Gastrocnemius medialis (tissue), 4 donors: ENCODE measurements around the gene LRRC4C. TPM values are rescaled to one million over a fixed set of nuclear protein-coding genes. Genes with fewer than 3 reads are reported as not detected.

Experiments
- ATAC-seq, 2 donors: fragments of 150-250 bp; one replicate each; pipeline ENCODE4 v1.9.1; 2016
- DNase-seq, 2 donors: peaks; one replicate each; pipeline ENCODE4 v3.0.0-alpha.2; 2019
- H3K27ac ChIP-seq, 4 donors: fragments of 200-600 bp; sonication (generic); 1 replicate in 1 of 4; 2 replicates in 3 of 4; pipeline ENCODE4 v1.5.1; 2016 to 2018; ENCODE audit warnings: mild to moderate bottlenecking in 2 of 4, moderate library complexity in 1 of 4
- H3K27me3 ChIP-seq, 3 donors: fragments of 200-600 bp; sonication (generic) in 2 of 3; 1 replicate in 1 of 3; 2 replicates in 2 of 3; pipeline versions ENCODE4 v1.5.1 to v1.6.0; 2016 to 2019; ENCODE audit warnings: mild to moderate bottlenecking in 1 of 3, moderate library complexity in 1 of 3
- H3K36me3 ChIP-seq, 2 donors: fragments of 200-600 bp; sonication (generic) in 1 of 2; one replicate each; pipeline ENCODE4 v1.5.1; 2017 to 2018
- H3K4me1 ChIP-seq, 2 donors: fragments of 200-600 bp; sonication (generic) in 1 of 2; one replicate each; pipeline ENCODE4 v1.5.1; 2016 to 2017; ENCODE audit warnings: mild to moderate bottlenecking in 2 of 2
- H3K4me3 ChIP-seq, 4 donors: fragments of 200-600 bp; sonication (generic) in 3 of 4; 1 replicate in 1 of 4; 2 replicates in 3 of 4; pipeline ENCODE4 v1.5.1; 2016 to 2019; ENCODE audit warnings: mild to moderate bottlenecking in 2 of 4
- H3K9me3 ChIP-seq, 3 donors: fragments of 200-600 bp; sonication (generic) in 2 of 3; 1 replicate in 1 of 3; 2 replicates in 2 of 3; pipeline ENCODE4 v1.5.1; 2016 to 2019
- POLR2A ChIP-seq, 2 donors: fragments of 450-650 bp; IDR thresholded peaks; one replicate each; pipeline ENCODE4 v1.6.1; 2017; ENCODE audit warnings: antibody characterized with exemption in 2 of 2, mild to moderate bottlenecking in 2 of 2, moderate library complexity in 2 of 2
- in situ Hi-C, 4 donors: fragments of 200-750 bp; cut with MboI; loops; one replicate each; pipeline versions ENCODE4 v1.15.0 to v1.8.0; 2017; ENCODE audit warnings: low sequenced_read_pairs in 4 of 4
- intact Hi-C: fragments of 100-400 bp; cut with DNase I; formaldehyde crosslinking; loops from one replicate; pipeline ENCODE4 v1.15.1; 2023; ENCODE audit warnings: low total_unique reads
- total RNA-seq, 4 donors: library from RNA; depleted of rRNA; stranded (reverse); fragments of >200 nt; gene quantifications; one replicate each; pipeline versions ENCODE4 v1.1.0 to v1.2.3, GENCODE V29; 2016
- TF ChIP-seq, protein P1 (sequence below), 5 experiments: fragments of 450-650 bp in 3 of 5; fragments of 200-600 bp in 2 of 5; sonication (generic) in 2 of 5; IDR thresholded peaks in 4 of 5; conservative IDR thresholded peaks in 1 of 5; 1 replicate in 4 of 5; 2 replicates in 1 of 5; pipeline ENCODE4 v1.5.1; 2016 to 2019; ENCODE audit warnings: antibody characterized with exemption in 5 of 5, mild to moderate bottlenecking in 3 of 5, moderate library complexity in 3 of 5

Gene LRRC4C
- total RNA-seq, 4 donors from 2014 or later, result 0.15 to 0.59 (median 0.24) TPM; not detected in 1

DNA sequence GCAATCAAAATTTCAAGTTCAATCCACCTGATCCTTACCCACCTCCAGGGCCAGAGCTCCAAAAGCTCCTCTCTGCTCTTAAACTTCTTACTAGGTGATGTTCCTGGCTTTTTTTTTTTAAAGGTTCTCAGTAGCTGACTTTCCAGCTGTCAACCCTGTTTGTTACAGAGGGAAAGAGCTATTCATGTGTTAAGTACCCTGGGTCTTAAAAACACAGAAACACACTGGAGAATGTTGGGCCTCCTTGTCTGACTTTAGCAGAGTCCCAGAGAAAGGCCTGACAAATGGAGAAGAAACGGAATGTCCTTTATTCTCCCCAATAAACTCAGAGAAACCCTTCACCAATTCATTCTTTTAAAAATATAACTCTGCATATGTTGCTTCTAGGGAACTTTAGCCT lies 3.2 kb downstream of the LRRC4C start:
- in situ Hi-C loops (no loop called here), intact Hi-C loops (no loop called here)
- TF ChIP-seq, protein P1, sequence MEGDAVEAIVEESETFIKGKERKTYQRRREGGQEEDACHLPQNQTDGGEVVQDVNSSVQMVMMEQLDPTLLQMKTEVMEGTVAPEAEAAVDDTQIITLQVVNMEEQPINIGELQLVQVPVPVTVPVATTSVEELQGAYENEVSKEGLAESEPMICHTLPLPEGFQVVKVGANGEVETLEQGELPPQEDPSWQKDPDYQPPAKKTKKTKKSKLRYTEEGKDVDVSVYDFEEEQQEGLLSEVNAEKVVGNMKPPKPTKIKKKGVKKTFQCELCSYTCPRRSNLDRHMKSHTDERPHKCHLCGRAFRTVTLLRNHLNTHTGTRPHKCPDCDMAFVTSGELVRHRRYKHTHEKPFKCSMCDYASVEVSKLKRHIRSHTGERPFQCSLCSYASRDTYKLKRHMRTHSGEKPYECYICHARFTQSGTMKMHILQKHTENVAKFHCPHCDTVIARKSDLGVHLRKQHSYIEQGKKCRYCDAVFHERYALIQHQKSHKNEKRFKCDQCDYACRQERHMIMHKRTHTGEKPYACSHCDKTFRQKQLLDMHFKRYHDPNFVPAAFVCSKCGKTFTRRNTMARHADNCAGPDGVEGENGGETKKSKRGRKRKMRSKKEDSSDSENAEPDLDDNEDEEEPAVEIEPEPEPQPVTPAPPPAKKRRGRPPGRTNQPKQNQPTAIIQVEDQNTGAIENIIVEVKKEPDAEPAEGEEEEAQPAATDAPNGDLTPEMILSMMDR (IDR thresholded peaks at IDR 0.05 in 4 of 5, conservative IDR thresholded peaks at IDR 0.05 in 1 of 5), result no peak
- TF ChIP-seq POLR2A (IDR thresholded peaks at IDR 0.05), result no peak
- Histone ChIP-seq H3K4me1 (no peaks in the 10 kb centered on the region), H3K27me3 (peaks cover 0 to 4% (median 2%) of the 10 kb centered on the region in 3 donors), H3K27ac (no peak overlapping the region), H3K4me3 (no peak overlapping the region), H3K9me3 (no peaks in the 10 kb centered on the region), H3K36me3 (no peaks in the 10 kb centered on the region)
- ATAC-seq, result no peak
- no peak for DNase-seq

DNA sequence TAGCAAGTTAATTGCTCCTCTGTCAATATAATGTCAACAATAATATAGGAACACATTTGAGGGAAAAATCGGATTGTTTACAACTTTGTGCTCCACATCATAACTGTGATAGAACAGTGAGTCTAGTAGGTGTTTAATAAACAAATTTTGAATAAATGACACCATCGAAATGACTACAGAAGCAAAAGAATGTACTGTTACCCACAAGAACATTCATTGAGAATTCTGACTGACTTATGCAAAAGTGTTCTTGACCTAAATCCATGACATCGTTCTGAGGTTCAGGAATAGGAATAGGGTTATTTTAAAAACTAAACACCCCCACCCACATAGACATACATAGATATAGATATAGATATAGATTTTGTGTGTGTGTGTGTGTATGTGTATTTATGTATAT lies 8.4 kb downstream of the LRRC4C start:
- intact Hi-C loops, result no loop called here
- Histone ChIP-seq H3K4me3 (no peak overlapping the region), H3K4me1 (no peaks in the 10 kb centered on the region), H3K27ac (no peak overlapping the region), H3K36me3 (no peaks in the 10 kb centered on the region), H3K9me3 (no peaks in the 10 kb centered on the region), H3K27me3 (no peaks in the 10 kb centered on the region)
- ATAC-seq, result no peak
- no peak for DNase-seq
- in situ Hi-C loops, result no loop called here
- no peak for TF ChIP-seq POLR2A (IDR thresholded peaks at IDR 0.05)
- TF ChIP-seq, protein P1 (IDR thresholded peaks at IDR 0.05 in 4 of 5, conservative IDR thresholded peaks at IDR 0.05 in 1 of 5), result no peak

DNA sequence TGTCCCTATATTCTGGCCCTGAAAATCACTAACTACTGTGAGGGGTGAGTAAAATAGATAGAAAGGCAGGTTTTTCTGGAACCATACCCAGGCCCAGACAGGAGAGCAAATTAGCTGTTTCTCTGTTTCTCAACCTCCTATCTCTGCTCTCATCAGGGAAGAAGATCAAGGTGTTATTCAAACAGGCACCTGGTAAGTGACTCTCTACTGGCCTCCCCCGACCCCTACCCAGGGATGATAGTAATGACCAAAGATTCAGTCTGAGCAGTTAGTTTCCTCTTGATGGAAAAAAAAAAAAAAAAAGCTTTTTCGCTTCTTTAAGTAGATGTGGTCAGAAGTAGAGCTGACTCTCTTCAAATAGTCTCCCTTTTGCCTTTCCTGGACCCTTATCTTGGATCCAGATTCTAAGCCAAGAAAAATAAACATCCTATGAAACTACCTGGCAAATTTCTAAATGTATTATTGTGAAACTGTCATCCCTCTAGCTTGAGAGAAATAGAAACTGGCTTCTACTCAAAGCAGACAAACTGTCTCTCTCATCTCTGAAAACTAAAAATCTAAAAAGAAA lies 9.9 kb downstream of the LRRC4C start:
- H3K36me3 ChIP-seq, result no peaks in the 10 kb centered on the region
- no peak overlapping the region for H3K4me3 ChIP-seq
- TF ChIP-seq, protein P1 (IDR thresholded peaks at IDR 0.05 in 4 of 5, conservative IDR thresholded peaks at IDR 0.05 in 1 of 5), result no peak
- TF ChIP-seq POLR2A (IDR thresholded peaks at IDR 0.05), result no peak
- no peaks in the 10 kb centered on the region for H3K27me3 ChIP-seq
- intact Hi-C loops (no loop called here), in situ Hi-C loops (loop anchor here in 1 of 4 donors (10.0 kb wide), 1 partner anchor 55 kb away; no protein-coding TSS in a partner anchor)
- no peaks in the 10 kb centered on the region for H3K9me3 ChIP-seq
- no peak overlapping the region for H3K27ac ChIP-seq
- ATAC-seq (no peak), DNase-seq (no peak)
- no peaks in the 10 kb centered on the region for H3K4me1 ChIP-seq

DNA sequence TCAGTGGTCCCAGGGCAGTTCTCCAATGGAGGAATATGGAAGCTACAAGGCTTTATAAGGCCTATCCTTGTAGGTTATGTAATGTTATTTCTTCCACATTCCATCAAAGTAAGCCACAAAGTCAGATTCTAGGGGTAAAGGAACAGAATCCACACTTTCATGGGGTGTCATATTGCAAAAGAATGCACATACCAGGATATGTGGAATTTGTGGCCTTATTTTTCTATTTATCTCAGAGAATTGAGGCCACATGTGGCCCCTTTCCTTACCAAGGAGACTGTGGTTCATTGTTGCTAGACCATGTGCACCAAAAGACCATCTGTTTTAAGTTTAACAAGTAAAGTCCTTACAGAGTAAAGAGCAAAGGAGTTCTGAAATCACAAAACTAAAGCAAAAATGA lies 12.9 kb downstream of the LRRC4C start:
- Histone ChIP-seq H3K36me3 (no peaks in the 10 kb centered on the region), H3K27me3 (no peaks in the 10 kb centered on the region), H3K4me1 (no peaks in the 10 kb centered on the region), H3K4me3 (no peak overlapping the region), H3K27ac (no peak overlapping the region), H3K9me3 (no peaks in the 10 kb centered on the region)
- DNase-seq (no peak), ATAC-seq (no peak)
- no peak for TF ChIP-seq POLR2A (IDR thresholded peaks at IDR 0.05)
- TF ChIP-seq, protein P1 (IDR thresholded peaks at IDR 0.05 in 4 of 5, conservative IDR thresholded peaks at IDR 0.05 in 1 of 5), result no peak
- intact Hi-C loops (no loop called here), in situ Hi-C loops (loop anchor here in 1 of 4 donors (10.0 kb wide), 1 partner anchor 58 kb away; no protein-coding TSS in a partner anchor)

DNA sequence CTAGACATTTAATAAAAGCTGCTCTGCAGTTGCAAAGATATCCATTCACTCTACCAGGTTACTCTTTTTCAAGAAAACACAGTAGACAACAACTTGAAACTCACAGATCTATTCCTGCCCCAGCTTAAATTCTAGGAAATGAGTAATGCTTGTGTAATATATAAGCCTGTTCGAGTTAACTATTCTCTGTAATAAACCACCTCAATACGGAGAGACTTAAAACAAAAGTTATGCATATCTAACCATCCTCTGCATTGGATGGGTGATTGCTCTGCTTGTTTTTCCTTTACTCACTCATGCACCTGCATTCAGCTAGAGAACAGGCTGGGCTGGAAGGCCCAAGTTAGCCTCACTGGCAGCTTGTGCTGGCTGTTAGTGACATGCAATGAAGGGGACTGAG lies 13.3 kb downstream of the LRRC4C start:
- H3K27me3 ChIP-seq, result no peaks in the 10 kb centered on the region
- no peaks in the 10 kb centered on the region for H3K9me3 ChIP-seq
- intact Hi-C loops, result no loop called here
- ATAC-seq (no peak), DNase-seq (no peak)
- H3K27ac ChIP-seq, result no peak overlapping the region
- H3K36me3 ChIP-seq, result no peaks in the 10 kb centered on the region
- no peaks in the 10 kb centered on the region for H3K4me1 ChIP-seq
- in situ Hi-C loops, result loop anchor here in 1 of 4 donors (10.0 kb wide), 1 partner anchor 59 kb away; no protein-coding TSS in a partner anchor
- H3K4me3 ChIP-seq, result no peak overlapping the region
- TF ChIP-seq, protein P1 (IDR thresholded peaks at IDR 0.05 in 4 of 5, conservative IDR thresholded peaks at IDR 0.05 in 1 of 5), result no peak
- TF ChIP-seq POLR2A (IDR thresholded peaks at IDR 0.05), result no peak
